Endothelial cell of umbilical vein (primary cell): ENCODE measurements around the gene GOLGA3.

Experiments
- CTCF ChIP-seq, 2 donors: IDR thresholded peaks; 1 replicate in 1 of 2; 2 replicates in 1 of 2; pipeline ENCODE4 v1.5.1; 2011; ENCODE audit warnings: low read length in 2 of 2, mild to moderate bottlenecking in 2 of 2, moderate library complexity in 2 of 2, control low read depth in 1 of 2, inconsistent platforms in 1 of 2, low read depth in 1 of 2; ENCODE audit not compliant: insufficient read depth in 1 of 2; ENCODE audit errors: extremely low read depth in 1 of 2
- FOS ChIP-seq: IDR thresholded peaks from 2 replicates; pipeline ENCODE4 v1.6.1; 2011; ENCODE audit warnings: mild to moderate bottlenecking, low read length, moderate library complexity, borderline replicate concordance; ENCODE audit not compliant: insufficient read depth
- MYC ChIP-seq: IDR thresholded peaks from one replicate; pipeline ENCODE4 v1.6.1; 2011; ENCODE audit warnings: mild to moderate bottlenecking, low read depth, low read length
- POLR2A ChIP-seq: IDR thresholded peaks from 2 replicates; pipeline ENCODE4 v1.6.1; 2012; ENCODE audit warnings: low read depth, mild to moderate bottlenecking, control low read depth, low read length

GRCh38 chr12:132828706-132829534 is at the start of gene GOLGA3:
- TF ChIP-seq CTCF (IDR thresholded peaks at IDR 0.05; ENCODE audit: extremely low read depth in 1 of 2, insufficient read depth in 1 of 2, low read depth in 1 of 2, low read length in 2 of 2), result no peak
- peak; percentile 85 for TF ChIP-seq POLR2A
- peak; percentile 6 for TF ChIP-seq FOS
- peak; percentile 26 for TF ChIP-seq MYC
